HG03469 (cell line): ENCODE results near the gene CHIC2.

Experiments
- ATAC-seq: cut with Tn5 transposase; IDR thresholded peaks from one replicate; pipeline ENCODE4 v1.9.1; 2021; ENCODE audit warnings: mild to moderate bottlenecking, moderate library complexity, moderate number of reproducible peaks; ENCODE audit not compliant: unreplicated experiment

CHIC2 gene

DNA sequence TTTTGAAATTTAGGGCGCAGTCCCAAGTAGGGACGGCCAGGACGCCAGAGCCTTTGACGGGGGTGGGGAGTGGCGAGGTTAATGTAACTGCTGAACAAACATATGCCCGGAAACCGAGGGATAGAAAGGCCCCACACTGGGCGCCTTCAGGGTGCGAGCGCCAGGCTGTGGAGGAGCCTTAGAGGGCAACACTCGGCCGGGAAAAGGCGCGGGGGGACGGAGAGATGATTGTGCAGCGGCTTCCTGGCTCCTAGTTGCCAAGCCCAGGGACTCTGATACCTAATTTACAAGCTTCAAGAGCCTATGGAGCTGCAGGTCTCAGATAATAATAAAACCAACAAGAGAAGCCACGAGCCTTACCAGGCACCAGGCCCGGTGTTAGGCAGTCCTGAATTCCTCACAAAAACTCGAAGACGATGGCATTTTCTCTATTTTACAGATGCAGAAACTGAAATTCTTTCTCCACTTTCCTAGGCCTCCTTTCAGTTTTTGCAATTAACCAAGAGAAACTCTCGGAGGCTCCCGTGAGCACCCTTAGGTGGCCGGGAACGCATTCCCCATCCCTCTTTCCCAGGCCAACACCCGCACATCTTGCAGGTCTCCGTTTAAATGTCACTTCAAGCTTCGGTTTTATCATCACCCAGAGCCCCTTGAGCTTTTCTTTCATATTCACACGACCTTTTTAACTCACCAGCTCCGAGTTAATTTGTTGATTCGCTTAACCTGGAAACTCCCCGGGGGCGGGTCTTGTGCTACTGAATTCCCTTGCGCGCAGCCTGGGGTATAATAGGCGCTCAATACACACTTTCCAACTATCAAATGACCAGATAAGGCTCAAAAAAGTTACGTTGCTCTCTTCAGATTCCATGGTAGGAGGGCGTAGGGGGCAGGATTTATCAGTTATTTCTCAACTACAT, 29.2 kb upstream of the CHIC2 start:
- ATAC-seq, result no peak

- no peak for ATAC-seq
Observed at GRCh38 chr4:54092405-54093323, 28.3 kb upstream of the CHIC2 start.

- ATAC-seq, result peak; percentile 58
Observed at GRCh38 chr4:54091637-54092404, 27.4 kb upstream of the CHIC2 start.

- ATAC-seq, result peak; percentile 49
Observed at GRCh38 chr4:54090804-54091623, 26.6 kb upstream of the CHIC2 start.

GRCh38 chr4:54090404-54090803, 26.0 kb upstream of the CHIC2 start:
- ATAC-seq, result no peak

GRCh38 chr4:54089875-54090274, 25.5 kb upstream of the CHIC2 start:
- no peak for ATAC-seq

- no peak for ATAC-seq
Observed at GRCh38 chr4:54085284-54085683, 20.9 kb upstream of the CHIC2 start.

GRCh38 chr4:54082168-54082567, 17.8 kb upstream of the CHIC2 start:
- ATAC-seq, result no peak

DNA sequence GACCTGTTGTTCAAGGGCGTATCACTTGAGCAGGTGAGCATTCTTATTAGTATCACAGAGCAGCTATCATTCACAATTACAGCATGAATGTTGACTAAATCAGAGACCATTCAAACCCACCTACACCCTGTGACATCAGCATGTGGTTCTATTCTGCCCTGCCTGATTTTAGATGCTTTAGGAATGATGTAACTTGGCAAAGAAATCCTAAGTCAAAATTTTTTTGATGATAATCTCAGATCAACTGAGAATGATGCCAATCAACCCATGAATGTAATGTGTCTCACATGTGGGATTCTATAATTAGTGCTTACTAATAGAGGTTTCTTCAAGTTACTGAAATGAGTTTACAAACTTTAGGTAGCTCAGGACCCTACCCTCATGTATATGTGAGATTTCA, 13.4 kb upstream of the CHIC2 start:
- no peak for ATAC-seq

- ATAC-seq, result no peak
Observed at GRCh38 chr4:54076673-54077072, 12.3 kb upstream of the CHIC2 start.

DNA sequence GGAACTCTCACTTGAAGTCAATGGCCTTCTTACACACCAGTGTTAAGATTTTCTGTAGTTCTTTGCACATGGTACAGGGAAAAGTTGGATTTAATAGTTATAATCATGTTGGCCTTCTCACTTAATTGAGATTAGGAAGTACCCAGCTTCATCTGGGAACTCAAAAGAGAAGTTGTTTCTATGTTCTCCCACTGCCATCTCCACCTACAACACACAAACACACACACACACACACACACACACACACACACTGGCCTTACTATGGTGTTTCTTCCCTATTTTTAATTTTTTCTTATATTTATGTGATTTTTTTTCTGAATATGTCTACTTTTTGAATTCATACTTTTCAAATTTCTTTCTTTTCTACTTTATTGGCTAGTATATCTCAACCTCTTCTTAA, 10.0 kb upstream of the CHIC2 start:
- ATAC-seq, result no peak

- ATAC-seq, result no peak
Observed at GRCh38 chr4:54073271-54073880, 9.0 kb upstream of the CHIC2 start.

DNA sequence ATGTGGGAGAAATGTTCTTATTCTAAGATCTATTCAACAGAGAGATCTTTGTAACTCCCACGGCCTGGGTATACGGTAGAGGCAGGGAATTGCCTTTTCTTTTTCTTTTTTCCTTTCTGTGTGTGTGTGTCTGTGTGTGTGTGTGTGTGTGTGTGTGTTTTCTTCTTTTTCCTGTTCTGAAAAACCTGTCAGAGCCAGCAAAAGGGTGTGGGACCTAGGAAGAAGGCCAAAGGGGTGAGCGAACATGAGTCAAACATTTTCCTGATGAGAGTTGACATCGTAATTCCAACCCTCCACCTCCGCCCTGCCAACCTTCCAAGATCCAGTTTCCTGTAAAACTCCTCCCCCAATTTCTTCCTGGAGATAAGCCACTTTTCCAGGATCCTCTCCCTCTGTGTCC, 2.8 kb upstream of the CHIC2 start:
- ATAC-seq, result no peak

DNA sequence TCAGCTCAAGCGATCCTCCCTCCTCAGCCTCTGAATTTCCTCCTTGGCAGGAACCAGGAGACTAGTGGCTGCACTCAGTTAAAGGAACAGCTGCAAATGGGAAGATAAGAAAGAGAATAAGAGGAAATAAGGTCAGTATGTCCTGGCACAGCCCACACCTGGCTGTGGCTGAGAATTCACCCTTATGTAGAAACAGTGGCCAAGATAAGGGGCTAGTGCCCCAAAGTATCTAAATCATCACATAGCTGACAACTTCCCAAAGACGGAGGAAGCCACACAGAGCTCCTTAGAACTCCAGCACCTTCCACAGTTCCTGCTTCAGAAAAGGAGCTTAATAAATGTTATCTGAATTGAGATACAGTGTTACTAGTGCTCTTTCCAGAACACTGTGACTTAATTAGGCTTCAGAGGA, 2.3 kb upstream of the CHIC2 start:
- no peak for ATAC-seq

DNA sequence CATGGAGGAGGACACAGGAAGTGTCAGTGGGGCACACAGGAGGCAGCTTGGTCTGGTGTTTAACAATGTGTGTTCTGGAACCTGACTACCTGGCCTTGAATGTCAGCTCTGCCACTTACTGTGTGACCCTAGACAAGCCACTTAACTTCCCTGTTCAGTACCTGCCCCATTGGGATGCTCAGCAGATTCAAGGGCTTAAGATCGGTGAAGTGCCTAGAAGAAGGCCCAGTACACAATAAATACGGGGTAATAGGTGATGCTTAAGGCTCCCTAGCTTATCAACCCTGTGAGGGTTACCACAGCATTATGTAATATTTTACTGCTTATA, 1.6 kb upstream of the CHIC2 start:
- no peak for ATAC-seq

DNA sequence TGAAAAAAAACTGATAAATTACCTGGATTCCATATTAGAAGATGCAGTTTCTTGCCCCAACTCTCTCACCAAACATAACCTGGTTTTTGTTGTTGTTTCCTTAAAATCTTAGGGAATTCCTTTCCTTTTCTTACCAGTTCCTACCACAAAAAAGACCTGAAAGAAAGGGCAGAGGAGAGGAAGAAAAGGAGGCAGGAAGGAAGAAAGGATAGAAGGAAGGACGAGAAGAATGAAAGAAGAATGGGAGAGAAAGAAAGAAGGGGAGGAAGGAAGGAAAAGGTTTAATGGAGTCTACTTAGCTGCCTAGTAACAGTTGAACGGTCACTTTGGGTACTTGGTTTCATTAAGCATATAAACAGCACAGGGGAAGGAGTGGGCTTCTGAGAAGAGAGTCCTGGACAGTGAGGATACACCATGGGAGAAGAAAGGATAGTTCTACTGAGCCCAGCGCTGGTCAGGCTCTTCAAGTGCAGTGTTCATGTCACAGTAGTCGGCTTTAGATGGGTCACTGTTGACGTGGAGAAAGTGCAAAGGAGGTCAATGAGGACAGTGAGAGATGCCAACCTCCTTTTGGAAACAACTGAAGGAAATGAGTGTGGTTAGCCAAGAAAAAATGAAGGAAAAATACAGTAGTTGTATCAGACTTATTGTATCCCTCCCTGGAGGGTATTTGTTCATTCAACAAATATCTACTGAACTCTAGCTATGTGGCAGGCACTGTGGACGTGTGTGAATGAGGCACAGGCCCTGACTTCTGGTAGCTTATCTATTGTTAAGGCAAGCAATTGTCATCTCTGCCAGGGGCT, 1.1 kb upstream of the CHIC2 start:
- no peak for ATAC-seq

DNA sequence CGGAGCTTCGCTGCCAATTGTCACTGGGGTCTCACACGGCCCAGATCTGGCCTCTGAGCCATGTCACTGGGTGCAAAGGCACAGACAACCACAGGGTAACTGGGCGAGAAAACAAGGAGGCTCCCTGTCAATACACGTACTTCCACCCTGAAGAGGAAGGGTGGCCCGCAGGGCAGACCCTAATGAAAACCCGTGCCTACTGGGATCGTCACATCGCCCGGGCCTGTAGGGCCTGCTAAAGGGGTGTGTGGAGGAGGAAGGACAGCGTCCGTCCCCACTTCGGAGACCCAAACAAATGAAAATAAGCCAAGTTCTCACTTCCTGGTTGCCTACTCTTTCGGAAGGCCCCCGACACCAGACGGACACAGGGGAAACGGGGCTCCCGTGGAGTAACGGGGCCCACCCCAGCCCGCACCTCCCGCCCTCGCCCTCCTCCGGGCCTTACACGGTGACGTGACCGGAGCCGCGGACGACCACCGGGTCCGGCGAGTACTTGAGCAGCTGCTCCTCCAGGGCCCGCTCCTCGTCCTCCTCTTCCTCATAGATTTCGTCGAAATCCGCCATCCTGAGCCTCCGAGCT, 578 bp downstream of the CHIC2 start:
- no peak for ATAC-seq

- no peak for ATAC-seq
Observed at GRCh38 chr4:54063229-54063628, 1.2 kb downstream of the CHIC2 start.

DNA sequence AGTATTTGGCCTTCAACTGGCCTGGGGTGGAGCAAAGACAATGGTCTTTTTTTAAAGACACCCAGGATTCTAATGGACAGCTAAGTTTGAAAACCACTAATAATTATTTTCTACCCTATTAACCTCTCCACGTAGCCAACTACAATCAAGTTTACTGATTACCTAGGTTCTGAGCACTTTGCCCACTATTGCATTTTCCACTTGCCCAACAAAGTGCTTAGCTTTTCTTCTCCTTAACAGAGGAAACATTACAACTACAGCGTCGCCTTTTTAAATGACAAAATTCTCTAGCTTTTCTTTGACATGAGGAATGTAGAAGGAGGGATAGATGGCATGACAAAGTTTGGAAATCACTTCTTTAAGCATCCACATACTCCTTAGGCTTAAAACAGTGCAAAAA, 2.0 kb downstream of the CHIC2 start:
- ATAC-seq, result no peak
